Astrocyte of the cerebellum (primary cell): ENCODE data around the gene MPND.
A peak's percentile ranks its signal among the peaks of the same experiment; 100 is the strongest.

ENCODE experiments used
- DNase-seq: peaks from one replicate; pipeline ENCODE4 v3.0.0-alpha.2; 2011; ENCODE audit warnings: low read depth
- H3K4me3 ChIP-seq: 2 replicates; pipeline ENCODE4 v1.5.1; 2011; ENCODE audit warnings: mild to moderate bottlenecking, low read depth, low read length, moderate library complexity
- CTCF ChIP-seq: IDR thresholded peaks from 2 replicates; pipeline ENCODE4 v1.5.1; 2012; ENCODE audit warnings: low read length, low read depth, moderate library complexity, mild to moderate bottlenecking; ENCODE audit errors: missing control alignments
- in situ Hi-C: cut with HindIII; loops from 2 replicates; pipeline ENCODE4 v1.10.0; 2017; ENCODE audit warnings: low sequenced_read_pairs

MPND gene

GRCh38 chr19:4337906-4338440, 5.4 kb upstream of the MPND start:
- in situ Hi-C loops = no loop called here
- TF ChIP-seq CTCF = no peak
- H3K4me3 ChIP-seq = peak overlapping the region; percentile 32
- no peak for DNase-seq

DNA sequence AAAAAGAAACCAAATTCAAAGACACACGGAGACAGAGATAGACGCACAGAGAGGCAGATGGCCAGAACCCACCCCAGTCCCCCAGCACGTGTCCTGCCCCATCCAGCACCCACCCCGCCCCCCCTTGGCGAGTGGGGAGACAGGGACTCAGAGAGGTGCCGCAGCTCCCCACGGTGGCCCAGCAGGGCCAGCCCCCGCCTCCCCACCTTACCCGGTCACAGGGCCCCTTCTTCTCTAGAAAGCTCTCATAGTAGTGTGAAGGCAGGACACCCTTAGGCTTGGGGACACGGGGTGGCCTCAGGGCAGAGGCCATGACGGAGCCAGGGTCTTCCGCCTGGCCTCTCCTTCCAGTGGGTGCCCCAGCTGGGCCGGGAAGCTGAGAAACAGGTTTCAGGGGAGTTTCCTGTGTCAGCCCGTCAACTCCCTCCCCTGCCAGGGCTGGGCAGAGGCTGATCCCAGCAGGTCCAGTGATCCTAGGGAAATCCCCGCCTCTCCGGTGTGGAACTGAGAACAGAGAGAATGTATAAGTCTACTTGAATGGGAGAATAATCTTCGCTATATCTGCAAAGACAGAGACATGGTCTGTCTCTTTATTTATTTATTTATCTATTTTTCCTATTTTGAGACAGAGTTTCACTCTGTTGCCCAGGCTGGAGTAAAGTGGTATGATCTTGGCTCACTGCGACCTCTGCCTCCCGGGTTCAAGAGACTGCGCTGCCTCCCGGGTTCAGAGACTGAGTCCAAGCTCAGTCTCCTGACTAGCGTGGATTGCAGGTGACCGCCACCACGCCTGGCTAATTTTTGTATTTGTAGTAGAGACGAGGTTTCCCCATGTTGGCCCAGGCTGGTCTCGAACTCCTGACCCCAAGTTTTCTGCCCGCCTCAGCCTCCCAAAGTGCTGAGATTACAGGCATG, 4.7 kb upstream of the MPND start, which contains the start of gene STAP2:
TSS of gene STAP2 (minus strand) at position 387 of the 915 bp plus-strand sequence. CDS start at position 313, 74 bp downstream.
- TF ChIP-seq CTCF = no peak
- H3K4me3 ChIP-seq = peak within 1 kb of the TSS; percentile 32
- in situ Hi-C loops = no loop called here
- DNase-seq = no peak

DNA sequence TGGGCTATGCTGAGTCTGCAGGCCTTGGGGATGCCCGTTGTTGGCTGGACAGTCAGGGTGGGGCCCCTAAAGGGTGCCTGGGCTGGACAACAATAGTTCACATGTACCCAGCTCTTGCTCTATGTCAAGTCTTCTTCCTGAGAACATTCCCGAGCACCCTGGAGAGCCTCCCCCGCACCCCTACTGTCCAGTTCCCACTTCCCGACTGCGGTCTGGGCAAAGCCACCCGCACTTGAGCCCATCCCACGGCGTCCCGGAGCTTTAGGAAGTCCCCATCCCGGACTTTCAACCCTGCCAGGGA, 1.1 kb upstream of the MPND start:
- TF ChIP-seq CTCF = no peak
- H3K4me3 ChIP-seq = peak overlapping the region; percentile 69
- DNase-seq = no peak

GRCh38 chr19:4342615-4343369, 570 bp upstream of the MPND start:
- peak; percentile 100 for DNase-seq
- H3K4me3 ChIP-seq = peak overlapping the region; percentile 69
- TF ChIP-seq CTCF = peak; percentile 38
- in situ Hi-C loops = no loop called here

More for the DNA sequence above, 1.1 kb upstream of the MPND start:
- in situ Hi-C loops = no loop called here

DNA sequence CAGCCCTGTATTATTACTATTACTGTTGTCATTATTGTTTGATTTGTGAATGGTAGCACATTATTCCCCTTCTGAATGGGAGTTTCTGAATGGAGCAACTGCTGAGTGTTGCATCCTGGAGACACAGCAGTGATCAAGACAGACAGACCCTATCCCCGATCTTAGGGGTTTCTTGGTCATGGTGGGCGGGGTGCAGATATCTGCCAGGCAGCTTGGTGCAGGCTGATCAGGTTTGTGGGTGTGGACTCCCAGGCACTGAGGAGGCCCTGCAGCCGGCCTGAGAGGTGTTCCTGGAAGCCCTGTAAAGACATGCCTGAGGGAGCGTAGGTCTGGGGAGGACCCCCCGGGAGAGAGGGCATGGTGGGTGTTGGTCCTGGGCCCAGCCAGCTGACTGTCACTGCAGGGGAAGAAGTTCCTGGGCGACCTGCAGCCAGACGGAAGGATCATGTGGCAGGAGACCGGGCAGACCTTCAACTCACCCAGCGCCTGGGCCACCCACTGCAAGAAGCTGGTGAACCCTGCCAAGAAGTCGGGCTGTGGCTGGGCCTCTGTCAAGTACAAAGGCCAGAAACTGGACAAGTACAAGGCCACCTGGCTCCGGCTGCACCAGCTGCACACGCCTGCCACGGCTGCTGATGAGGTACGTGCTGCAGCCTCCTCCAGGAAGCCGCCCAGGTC, 2.1 kb downstream of the MPND start:
- in situ Hi-C loops = no loop called here
- no peak for DNase-seq
- TF ChIP-seq CTCF = no peak

GRCh38 chr19:4346020-4346383, 2.6 kb downstream of the MPND start:
- in situ Hi-C loops = no loop called here
- no peak for TF ChIP-seq CTCF
- no peak for DNase-seq
- no peak overlapping the region for H3K4me3 ChIP-seq

More for the DNA sequence above, 2.1 kb downstream of the MPND start:
- no peak overlapping the region for H3K4me3 ChIP-seq
